Measurements from ENCODE around the gene RNASEL. TPM values are rescaled to one million over a fixed set of nuclear protein-coding genes. Genes with fewer than 3 reads are reported as not detected.
"Not testable (repeated sequence)": the region's sequence is repeated elsewhere in the genome, so short reads cannot be mapped to it uniquely, and the experiment has no call there.

The RNASEL gene
- total and polyA plus RNA-seq, 9 of the 15 experiments (the other 6 are each of a cell fraction or from before 2014, with no cell fraction given) = 4.3 to 11.1 (median 7.2) TPM

GRCh38 chr1:182632441-182632857 is 43.4 kb upstream of the RNASEL start:
- ChIA-PET POLR2A (interaction anchor here (1.7 kb wide), 1 partner anchor 14 kb away, joined by 5 read pairs; no protein-coding TSS in a partner anchor), CTCF (ENCODE audit: low intra/inter-chr PET ratio) (interaction anchor here (0.6 kb wide), 1 partner anchor 358 kb away, joined by 4 read pairs; no protein-coding TSS in a partner anchor)
- H3K36me3 ChIP-seq (ENCODE audit: control insufficient read depth, insufficient read depth, low read length); H3K4me1 ChIP-seq (replicated peaks in 1 of 2; ENCODE audit: control insufficient read depth in 2 of 2, insufficient read depth in 2 of 2, low read length in 2 of 2); FAIRE-seq; BruUV-seq (replicated peaks); in situ Hi-C loops (cut with MboI); intact Hi-C loops (cut with micrococcal nuclease); H4K20me1 ChIP-seq (replicated peaks; ENCODE audit: control insufficient read depth, insufficient read depth, low read length); H3K27ac ChIP-seq (ENCODE audit: extremely low read depth, low read depth, low read length); H2AFZ ChIP-seq (ENCODE audit: low read depth, low read length); H3K4me2 ChIP-seq (ENCODE audit: insufficient read depth, low read length); H3K9me3 ChIP-seq (replicated peaks; ENCODE audit: control insufficient read depth, insufficient read depth, low read depth, low read length); H3K4me3 ChIP-seq; DNase-seq (ENCODE audit: extremely low read depth in 1 of 4, low spot score in 3 of 4); H3K9ac ChIP-seq (ENCODE audit: insufficient read depth in 1 of 2, low read depth in 2 of 2, low read length in 2 of 2); H3K79me2 ChIP-seq (ENCODE audit: control insufficient read depth, insufficient read depth, low read length); ATAC-seq; H3K9me1 ChIP-seq (ENCODE audit: control insufficient read depth, insufficient read depth, low read length); TF ChIP-seq NR2C1 (IDR thresholded peaks at IDR 0.05); CEBPG (CRISPR knock-in tag; IDR thresholded peaks at IDR 0.05): not testable (repeated sequence)
- TF ChIP-seq NR2C1 (tag; IDR thresholded peaks at IDR 0.05) (peak; percentile 34; the same call in 1 of the 2 replicates), CEBPG (tag; conservative IDR thresholded peaks at IDR 0.05 in 1 of 2, IDR thresholded peaks at IDR 0.05 in 1 of 2) (peak in 1 of 2 experiments; percentile 43; a peak in 1 of 4 replicates), CEBPB (tag; IDR thresholded peaks at IDR 0.05) (peak; percentile 61), GABPA (tag; conservative IDR thresholded peaks at IDR 0.05; ENCODE audit: low read depth) (0 out of 2 replicates have a peak, but pooled peaks have one; percentile 18), SPI1 (IDR thresholded peaks at IDR 0.05; ENCODE audit: borderline replicate concordance, low read depth, low read length) (peak; percentile 48; the same call in 1 of the 2 replicates), NR2C2 (CRISPR knock-in tag; IDR thresholded peaks at IDR 0.05) (0 out of 2 replicates have a peak, but pooled peaks have one; percentile 19), NR2C2 (tag; IDR thresholded peaks at IDR 0.05) (peak; percentile 83), HMBOX1 (IDR thresholded peaks at IDR 0.05) (peak; percentile 44; the same call in 1 of the 2 replicates)
- WGBS (ENCODE audit: insufficient coverage, low coverage, missing lambda C conversion rate) = 7% methylated on average over 12 of the region's 12 CpGs
- peaks cover 36 to 37% of the 10 kb centered on the region in 2 experiments; a peak in 4 of 5 replicates for H3K27me3 ChIP-seq (ENCODE audit: control insufficient read depth in 2 of 2, insufficient read depth in 2 of 2, low read length in 2 of 2)

All from K562 (cell line).